ENCODE data around the gene NRL.
"Not testable (repeated sequence)": the region's sequence is repeated elsewhere in the genome, so short reads cannot be mapped to it uniquely, and the experiment has no call there.

NRL gene

DNA sequence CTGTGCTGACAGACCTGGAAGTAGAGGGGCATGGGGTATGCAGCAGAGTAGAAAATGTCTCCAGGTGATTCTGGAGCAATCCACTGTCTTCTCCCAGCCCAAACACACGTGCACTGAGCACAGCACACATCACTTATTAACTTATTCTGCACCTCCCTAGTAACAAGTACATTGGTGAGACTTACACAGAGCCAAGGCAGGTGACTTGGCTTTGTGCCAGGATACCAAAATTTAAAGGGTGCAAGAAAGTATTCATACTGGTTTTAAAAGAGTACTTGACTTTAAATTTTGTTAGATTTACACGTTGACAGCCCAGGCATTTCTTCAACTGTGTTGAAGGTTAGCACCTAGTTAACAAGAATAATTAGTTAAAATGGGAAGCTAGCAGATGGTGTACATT is 74.1 kb downstream of the NRL start:
- Mint-ChIP-seq H3K4me3 (no peak overlapping the region), H3K36me3 (ENCODE audit: low read depth) (no peaks in the 10 kb centered on the region), H3K27me3 (peaks cover 3% of the 10 kb centered on the region), H3K4me1 (peaks cover 25% of the 10 kb centered on the region), H3K27ac (no peak overlapping the region), H3K9me3 (no peaks in the 10 kb centered on the region)
- DNase-seq (no peak), ATAC-seq (no peak)

GRCh38 chr14:24038686-24039085 is 76.1 kb downstream of the NRL start:
- ATAC-seq = no peak
- no peak overlapping the region for H3K27ac Mint-ChIP-seq
- no peak overlapping the region for H3K4me3 Mint-ChIP-seq
- peaks cover 3% of the 10 kb centered on the region for H3K27me3 Mint-ChIP-seq
- H3K9me3 Mint-ChIP-seq = no peaks in the 10 kb centered on the region
- peaks cover 14% of the 10 kb centered on the region for H3K4me1 Mint-ChIP-seq
- DNase-seq = no peak
- H3K36me3 Mint-ChIP-seq (ENCODE audit: low read depth) = no peaks in the 10 kb centered on the region

GRCh38 chr14:24037658-24038037 is 77.1 kb downstream of the NRL start:
- H3K36me3 Mint-ChIP-seq (ENCODE audit: low read depth) = no peaks in the 10 kb centered on the region
- no peaks in the 10 kb centered on the region for H3K9me3 Mint-ChIP-seq
- no peak for ATAC-seq
- H3K4me3 Mint-ChIP-seq = no peak overlapping the region
- no peak for DNase-seq
- H3K27me3 Mint-ChIP-seq = peaks cover 3% of the 10 kb centered on the region
- no peak overlapping the region for H3K27ac Mint-ChIP-seq
- H3K4me1 Mint-ChIP-seq = peaks cover 14% of the 10 kb centered on the region

DNA sequence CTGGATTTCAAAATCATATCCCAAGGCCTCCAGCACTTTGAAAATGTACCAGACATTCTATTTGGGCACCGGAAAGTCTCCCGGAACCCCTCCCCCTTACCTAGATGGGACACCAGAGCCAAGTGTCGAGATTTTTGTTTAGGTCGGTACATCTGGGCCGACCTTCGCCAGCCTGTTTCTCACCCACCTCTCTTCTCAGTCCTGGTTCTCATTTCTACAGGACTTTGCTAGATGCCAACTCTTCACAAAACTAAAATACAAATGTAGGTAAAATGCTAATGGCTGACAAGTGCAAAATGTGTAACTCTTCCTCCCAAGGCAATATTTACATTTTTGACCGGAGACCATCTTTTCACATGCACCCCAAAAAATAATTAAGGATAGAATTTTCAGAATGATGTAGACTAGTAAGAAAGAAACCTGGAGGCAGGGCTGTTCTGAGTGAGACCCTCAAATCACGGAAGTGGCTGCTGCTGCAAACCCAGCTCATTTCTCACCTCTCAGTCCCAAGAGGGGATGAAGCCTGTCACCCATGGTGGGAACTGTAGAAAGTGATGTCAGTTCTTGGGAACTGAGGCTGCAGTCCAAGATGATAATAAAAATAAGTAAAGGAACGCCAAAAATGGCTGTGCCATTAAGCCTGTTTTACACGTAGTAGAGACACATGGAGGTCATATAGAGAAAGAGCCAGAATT is 77.6 kb downstream of the NRL start:
- H3K9me3 Mint-ChIP-seq; ATAC-seq; H3K27me3 Mint-ChIP-seq; H3K36me3 Mint-ChIP-seq (ENCODE audit: low read depth); DNase-seq: not testable (repeated sequence)
- H3K27ac Mint-ChIP-seq = peak overlapping the region; percentile 95
- peaks cover 14% of the 10 kb centered on the region for H3K4me1 Mint-ChIP-seq
- peak overlapping the region; percentile 94 for H3K4me3 Mint-ChIP-seq

GRCh38 chr14:24036169-24036962 is 78.4 kb downstream of the NRL start:
- no peaks in the 10 kb centered on the region for H3K36me3 Mint-ChIP-seq (ENCODE audit: low read depth)
- H3K27me3 Mint-ChIP-seq = peaks cover 2% of the 10 kb centered on the region
- H3K27ac Mint-ChIP-seq = peak overlapping the region; percentile 95
- peak overlapping the region; percentile 94 for H3K4me3 Mint-ChIP-seq
- peaks cover 8% of the 10 kb centered on the region for H3K9me3 Mint-ChIP-seq
- peaks cover 14% of the 10 kb centered on the region for H3K4me1 Mint-ChIP-seq
- ATAC-seq (peak; percentile 88), DNase-seq (peak; percentile 73)

DNA sequence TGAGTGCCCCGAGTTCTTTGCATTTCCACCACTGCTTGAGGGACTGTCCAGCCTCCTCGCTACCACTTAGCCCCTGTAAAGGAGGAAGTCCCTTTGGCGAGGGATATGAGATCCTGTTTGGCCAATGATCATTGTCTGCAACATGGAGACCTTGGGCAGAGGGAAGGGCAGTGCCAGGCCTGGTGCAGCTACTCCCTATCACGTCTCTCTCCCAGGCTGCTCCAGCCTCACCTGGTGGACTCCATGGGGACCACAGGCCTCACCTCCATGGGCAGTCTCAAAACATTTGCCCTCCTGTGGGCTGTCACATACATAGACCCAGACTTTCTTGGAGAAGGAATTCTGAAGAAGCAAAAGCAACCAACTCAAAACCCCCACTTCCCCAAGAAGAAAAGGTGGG is 79.0 kb downstream of the NRL start:
- Mint-ChIP-seq H3K4me1 (peaks cover 14% of the 10 kb centered on the region), H3K9me3 (peaks cover 14% of the 10 kb centered on the region), H3K27ac (peak overlapping the region; percentile 35), H3K4me3 (peak overlapping the region; percentile 94)
- not testable (repeated sequence) for ATAC-seq; H3K27me3 Mint-ChIP-seq; H3K36me3 Mint-ChIP-seq (ENCODE audit: low read depth); DNase-seq

DNA sequence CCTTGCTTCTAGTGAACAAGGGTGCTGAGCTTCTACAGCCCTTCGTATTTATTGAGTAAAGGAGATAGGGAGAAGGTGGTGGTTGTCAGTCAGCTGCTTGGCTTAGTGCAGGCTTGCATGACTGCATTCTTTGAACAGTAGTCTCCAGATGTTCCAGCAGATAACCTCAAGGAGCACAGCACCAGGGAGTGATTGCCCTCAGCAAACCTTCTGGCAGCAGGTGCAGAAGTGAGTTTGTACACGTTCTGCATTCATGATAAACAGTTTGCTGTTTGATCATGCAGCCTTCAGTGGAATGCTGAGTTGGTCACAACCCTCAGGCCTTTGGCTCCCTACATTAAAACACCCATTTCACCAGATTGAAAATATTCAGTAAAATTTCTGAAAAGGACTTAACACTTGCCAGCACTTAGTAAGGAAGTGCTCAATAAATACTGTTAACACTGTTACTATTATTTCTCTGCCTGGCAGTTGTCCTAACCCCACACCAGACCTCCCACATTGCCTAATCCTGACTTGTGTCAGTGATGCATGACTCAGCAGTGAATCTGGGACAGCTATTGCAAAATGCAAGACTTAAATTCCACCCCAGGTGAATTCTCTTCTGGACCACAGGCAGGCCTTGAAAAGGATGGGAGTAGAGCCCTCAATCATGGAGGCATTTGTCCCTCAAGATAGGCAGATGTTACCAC is 81.9 kb downstream of the NRL start:
- Mint-ChIP-seq H3K27me3 (peaks cover 2% of the 10 kb centered on the region), H3K4me3 (no peak overlapping the region), H3K27ac (no peak overlapping the region), H3K4me1 (peaks cover 14% of the 10 kb centered on the region), H3K9me3 (peaks cover 14% of the 10 kb centered on the region), H3K36me3 (ENCODE audit: low read depth) (no peaks in the 10 kb centered on the region)
- ATAC-seq (no peak), DNase-seq (no peak)

DNA sequence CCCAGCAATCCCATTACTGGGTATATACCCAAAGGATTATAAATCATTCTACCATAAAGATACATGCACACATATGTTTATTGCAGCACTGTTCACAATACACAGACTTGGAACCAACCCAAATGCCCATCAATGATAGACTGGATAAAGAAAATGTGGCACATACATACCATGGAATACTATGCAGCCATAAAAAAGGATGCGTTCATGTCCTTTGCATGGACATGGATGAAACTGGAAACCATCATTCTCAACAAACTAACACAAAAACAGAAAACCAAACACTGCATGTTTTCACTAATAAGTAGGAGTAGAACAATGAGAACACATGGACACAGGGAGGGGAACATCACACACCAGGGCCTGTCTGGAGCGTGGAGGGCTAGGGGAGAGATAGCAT is 83.4 kb downstream of the NRL start:
- DNase-seq; H3K4me1 Mint-ChIP-seq; H3K27ac Mint-ChIP-seq; ATAC-seq; H3K4me3 Mint-ChIP-seq; H3K27me3 Mint-ChIP-seq; H3K36me3 Mint-ChIP-seq (ENCODE audit: low read depth): not testable (repeated sequence)
- H3K9me3 Mint-ChIP-seq = peaks cover 14% of the 10 kb centered on the region

- H3K27me3 Mint-ChIP-seq; H3K4me3 Mint-ChIP-seq; H3K27ac Mint-ChIP-seq; ATAC-seq; H3K4me1 Mint-ChIP-seq; DNase-seq; H3K36me3 Mint-ChIP-seq (ENCODE audit: low read depth): not testable (repeated sequence)
- peaks cover 14% of the 10 kb centered on the region for H3K9me3 Mint-ChIP-seq
Observed at GRCh38 chr14:24029687-24030086, 85.1 kb downstream of the NRL start.
